Loucy (cell line): ENCODE data around the gene LRRFIP1.

Source experiments
- H2AFZ ChIP-seq: fragments of 200-600 bp; sonication (generic); 2 replicates; pipeline ENCODE4 v1.6.0; 2016; ENCODE audit warnings: antibody characterized with exemption, mild to moderate bottlenecking, low read length, moderate library complexity
- H3F3A ChIP-seq: fragments of 200-600 bp; 2 replicates; pipeline ENCODE4 v1.6.0; 2016; ENCODE audit warnings: antibody characterized with exemption, low read depth, mild to moderate bottlenecking
- H3K27me3 ChIP-seq: fragments of 200-600 bp; sonication (generic); 2 replicates; pipeline ENCODE4 v1.6.1; 2014; ENCODE audit warnings: low read length, mild to moderate bottlenecking; ENCODE audit not compliant: insufficient read depth, poor library complexity, severe bottlenecking
- H3K36me3 ChIP-seq: fragments of 200-600 bp; sonication (generic); 2 replicates; pipeline ENCODE4 v1.6.1; 2016; ENCODE audit warnings: low read length; ENCODE audit not compliant: insufficient read depth
- H3K4me1 ChIP-seq: fragments of 200-600 bp; sonication (generic); 2 replicates; pipeline ENCODE4 v1.5.1; 2014; ENCODE audit warnings: low read length, mild to moderate bottlenecking; ENCODE audit not compliant: insufficient read depth, poor library complexity, severe bottlenecking
- H3K4me2 ChIP-seq: fragments of 200-600 bp; sonication (generic); 2 replicates; pipeline ENCODE4 v1.6.0; 2014; ENCODE audit warnings: antibody characterized with exemption, low read length, low read depth, mild to moderate bottlenecking; ENCODE audit not compliant: poor library complexity, severe bottlenecking
- H3K4me3 ChIP-seq: fragments of 200-600 bp; sonication (generic); 2 replicates; pipeline ENCODE4 v1.5.1; 2014; ENCODE audit warnings: low read length, mild to moderate bottlenecking, mixed read lengths; ENCODE audit not compliant: poor library complexity, severe bottlenecking
- H3K79me2 ChIP-seq: fragments of 200-600 bp; sonication (generic); 2 replicates; pipeline ENCODE4 v1.6.1; 2014; ENCODE audit warnings: low read length; ENCODE audit not compliant: insufficient read depth
- H3K9ac ChIP-seq: fragments of 200-600 bp; sonication (generic); 2 replicates; pipeline ENCODE4 v1.6.0; 2014; ENCODE audit warnings: mild to moderate bottlenecking, low read depth, low read length, moderate library complexity; ENCODE audit not compliant: poor library complexity, severe bottlenecking
- H3K9me2 ChIP-seq: fragments of 200-600 bp; sonication (generic); replicated peaks from 2 replicates; pipeline ENCODE4 v1.6.1; 2016; ENCODE audit warnings: low read depth, low read length, mixed read lengths
- H3K9me3 ChIP-seq: fragments of 200-600 bp; sonication (generic); 2 replicates; pipeline ENCODE4 v1.6.1; 2014; ENCODE audit warnings: mild to moderate bottlenecking, antibody characterized with exemption, low read length, low read depth; ENCODE audit not compliant: insufficient read depth
- H4K20me1 ChIP-seq: fragments of 200-600 bp; sonication (generic); 2 replicates; pipeline ENCODE4 v1.6.0; 2014; ENCODE audit warnings: antibody characterized with exemption, low read length, mild to moderate bottlenecking; ENCODE audit not compliant: insufficient read depth, poor library complexity, severe bottlenecking
- EZH2phosphoT487 ChIP-seq: fragments of 200-600 bp; IDR thresholded peaks from 2 replicates; pipeline ENCODE4 v1.6.1; 2018; ENCODE audit warnings: antibody characterized with exemption, mild to moderate bottlenecking, moderate library complexity, borderline replicate concordance
- TF ChIP-seq, protein P1 (sequence below): fragments of 200-600 bp; sonication (generic); conservative IDR thresholded peaks from 2 replicates; pipeline ENCODE4 v1.5.1; 2014; ENCODE audit warnings: mild to moderate bottlenecking, antibody characterized with exemption, low read length

Gene LRRFIP1

DNA sequence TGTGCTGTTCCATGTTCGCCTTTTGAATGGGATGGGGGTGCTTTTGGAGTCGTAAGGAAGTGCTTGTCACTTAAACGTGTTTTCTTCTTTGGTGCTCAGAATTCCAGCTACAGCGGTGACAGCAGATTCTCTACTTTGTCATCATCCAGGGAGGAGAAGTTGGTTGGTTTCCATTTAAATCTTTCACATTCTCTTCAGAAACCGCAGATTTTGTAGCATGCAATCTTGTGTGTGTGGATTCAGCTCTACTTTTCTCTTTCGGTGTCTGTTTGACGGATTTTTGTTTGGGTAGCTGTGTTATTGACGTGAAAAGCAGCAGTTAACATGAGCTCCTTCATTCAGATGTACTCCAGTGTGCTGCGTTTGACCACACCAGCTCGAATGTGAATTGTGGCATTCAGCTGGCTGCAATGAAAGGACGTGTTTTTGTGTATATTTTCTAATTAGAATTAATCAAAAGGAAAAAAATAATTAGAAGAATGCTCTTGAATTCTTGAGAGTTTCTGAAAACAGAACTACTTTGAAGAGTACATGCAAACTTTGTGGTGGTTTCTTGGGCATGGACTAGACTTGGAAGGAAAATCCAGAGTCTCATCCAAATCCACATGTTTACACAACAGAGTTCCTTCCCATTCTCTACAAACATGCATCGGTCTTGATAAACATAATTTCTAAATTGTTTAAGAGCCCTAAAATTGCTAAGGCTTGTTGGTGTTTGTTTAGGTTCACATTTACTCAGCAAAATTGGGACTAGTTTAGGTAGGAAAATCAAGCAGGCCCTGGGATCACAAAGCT, 102.5 kb downstream of the LRRFIP1 start:
- peaks cover 54% of the 10 kb centered on the region for H4K20me1 ChIP-seq
- no peaks in the 10 kb centered on the region for H3F3A ChIP-seq
- H3K36me3 ChIP-seq, result peaks cover 34% of the 10 kb centered on the region
- H3K9me2 ChIP-seq, result no peaks in the 10 kb centered on the region
- H3K4me3 ChIP-seq, result no peak overlapping the region
- H3K9me3 ChIP-seq, result no peaks in the 10 kb centered on the region
- peaks cover 95% of the 10 kb centered on the region for H3K79me2 ChIP-seq
- no peaks in the 10 kb centered on the region for H3K4me1 ChIP-seq
- H3K9ac ChIP-seq, result no peak overlapping the region
- no peak overlapping the region for H2AFZ ChIP-seq
- no peak for TF ChIP-seq EZH2phosphoT487
- TF ChIP-seq, protein P1, sequence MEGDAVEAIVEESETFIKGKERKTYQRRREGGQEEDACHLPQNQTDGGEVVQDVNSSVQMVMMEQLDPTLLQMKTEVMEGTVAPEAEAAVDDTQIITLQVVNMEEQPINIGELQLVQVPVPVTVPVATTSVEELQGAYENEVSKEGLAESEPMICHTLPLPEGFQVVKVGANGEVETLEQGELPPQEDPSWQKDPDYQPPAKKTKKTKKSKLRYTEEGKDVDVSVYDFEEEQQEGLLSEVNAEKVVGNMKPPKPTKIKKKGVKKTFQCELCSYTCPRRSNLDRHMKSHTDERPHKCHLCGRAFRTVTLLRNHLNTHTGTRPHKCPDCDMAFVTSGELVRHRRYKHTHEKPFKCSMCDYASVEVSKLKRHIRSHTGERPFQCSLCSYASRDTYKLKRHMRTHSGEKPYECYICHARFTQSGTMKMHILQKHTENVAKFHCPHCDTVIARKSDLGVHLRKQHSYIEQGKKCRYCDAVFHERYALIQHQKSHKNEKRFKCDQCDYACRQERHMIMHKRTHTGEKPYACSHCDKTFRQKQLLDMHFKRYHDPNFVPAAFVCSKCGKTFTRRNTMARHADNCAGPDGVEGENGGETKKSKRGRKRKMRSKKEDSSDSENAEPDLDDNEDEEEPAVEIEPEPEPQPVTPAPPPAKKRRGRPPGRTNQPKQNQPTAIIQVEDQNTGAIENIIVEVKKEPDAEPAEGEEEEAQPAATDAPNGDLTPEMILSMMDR, result no peak
- no peaks in the 10 kb centered on the region for H3K27me3 ChIP-seq
- H3K4me2 ChIP-seq, result no peak overlapping the region

DNA sequence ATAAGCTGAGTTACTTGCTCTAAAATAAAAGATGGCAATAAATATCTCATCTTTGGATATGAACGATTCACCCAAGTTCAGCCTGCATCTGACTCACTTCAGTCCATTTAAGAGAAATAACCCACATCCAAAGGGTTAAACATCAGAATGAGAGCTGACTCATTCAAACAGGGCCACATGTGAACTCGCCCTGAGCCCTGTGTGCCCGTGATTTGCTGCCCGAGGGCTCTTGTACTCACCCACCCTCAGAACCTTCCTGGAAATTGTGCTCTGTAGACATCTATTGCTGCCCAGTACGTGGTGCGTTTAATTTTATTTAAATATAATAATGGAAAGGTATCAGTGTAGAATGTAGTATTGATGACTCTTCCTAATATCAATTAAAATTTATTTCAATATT, 104.3 kb downstream of the LRRFIP1 start:
- H3K9me2 ChIP-seq, result no peaks in the 10 kb centered on the region
- no peak for TF ChIP-seq EZH2phosphoT487
- TF ChIP-seq, protein P1, result no peak
- H3K4me1 ChIP-seq, result no peaks in the 10 kb centered on the region
- no peak overlapping the region for H3K4me2 ChIP-seq
- peaks cover 35% of the 10 kb centered on the region; the same call in 1 of the 2 replicates for H3K36me3 ChIP-seq
- no peaks in the 10 kb centered on the region for H3K9me3 ChIP-seq
- no peaks in the 10 kb centered on the region for H3K27me3 ChIP-seq
- no peaks in the 10 kb centered on the region for H3F3A ChIP-seq
- H4K20me1 ChIP-seq, result peaks cover 52% of the 10 kb centered on the region
- no peak overlapping the region for H3K4me3 ChIP-seq
- H3K79me2 ChIP-seq, result peaks cover 95% of the 10 kb centered on the region
- no peak overlapping the region for H2AFZ ChIP-seq
- H3K9ac ChIP-seq, result no peak overlapping the region

DNA sequence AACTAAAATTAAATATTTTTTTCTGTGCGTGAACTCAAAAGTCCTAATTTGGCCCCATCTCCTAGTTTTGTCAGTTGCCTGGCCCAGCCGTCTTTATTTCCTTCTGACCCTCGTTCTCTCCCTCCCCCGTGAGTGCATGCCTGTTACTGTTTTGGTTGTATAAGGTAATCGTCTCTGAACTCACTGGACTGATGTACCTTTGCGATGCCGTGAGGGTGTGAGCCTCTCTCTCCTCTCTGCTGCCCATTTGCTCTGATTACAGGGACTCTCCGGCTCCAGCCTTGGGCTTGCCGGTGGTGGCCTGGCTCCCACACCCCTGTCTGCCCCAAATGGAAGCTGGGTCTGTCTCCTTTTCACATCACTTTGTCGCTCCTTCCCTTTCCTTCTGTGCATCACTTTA, 104.7 kb downstream of the LRRFIP1 start:
- H3F3A ChIP-seq, result no peaks in the 10 kb centered on the region
- H3K27me3 ChIP-seq, result no peaks in the 10 kb centered on the region
- peaks cover 51% of the 10 kb centered on the region for H4K20me1 ChIP-seq
- H3K79me2 ChIP-seq, result peaks cover 96% of the 10 kb centered on the region
- H3K4me1 ChIP-seq, result no peaks in the 10 kb centered on the region
- H3K4me3 ChIP-seq, result no peak overlapping the region
- TF ChIP-seq, protein P1, result no peak
- no peak for TF ChIP-seq EZH2phosphoT487
- H3K36me3 ChIP-seq, result peaks cover 38% of the 10 kb centered on the region; the same call in 1 of the 2 replicates
- H3K9me3 ChIP-seq, result no peaks in the 10 kb centered on the region
- no peaks in the 10 kb centered on the region for H3K9me2 ChIP-seq
- H2AFZ ChIP-seq, result no peak overlapping the region
- H3K9ac ChIP-seq, result no peak overlapping the region
- H3K4me2 ChIP-seq, result no peak overlapping the region
